ENCODE data around the gene LTBR.
"Not testable (repeated sequence)": the region's sequence is repeated elsewhere in the genome, so short reads cannot be mapped to it uniquely, and the experiment has no call there.

The LTBR gene

DNA sequence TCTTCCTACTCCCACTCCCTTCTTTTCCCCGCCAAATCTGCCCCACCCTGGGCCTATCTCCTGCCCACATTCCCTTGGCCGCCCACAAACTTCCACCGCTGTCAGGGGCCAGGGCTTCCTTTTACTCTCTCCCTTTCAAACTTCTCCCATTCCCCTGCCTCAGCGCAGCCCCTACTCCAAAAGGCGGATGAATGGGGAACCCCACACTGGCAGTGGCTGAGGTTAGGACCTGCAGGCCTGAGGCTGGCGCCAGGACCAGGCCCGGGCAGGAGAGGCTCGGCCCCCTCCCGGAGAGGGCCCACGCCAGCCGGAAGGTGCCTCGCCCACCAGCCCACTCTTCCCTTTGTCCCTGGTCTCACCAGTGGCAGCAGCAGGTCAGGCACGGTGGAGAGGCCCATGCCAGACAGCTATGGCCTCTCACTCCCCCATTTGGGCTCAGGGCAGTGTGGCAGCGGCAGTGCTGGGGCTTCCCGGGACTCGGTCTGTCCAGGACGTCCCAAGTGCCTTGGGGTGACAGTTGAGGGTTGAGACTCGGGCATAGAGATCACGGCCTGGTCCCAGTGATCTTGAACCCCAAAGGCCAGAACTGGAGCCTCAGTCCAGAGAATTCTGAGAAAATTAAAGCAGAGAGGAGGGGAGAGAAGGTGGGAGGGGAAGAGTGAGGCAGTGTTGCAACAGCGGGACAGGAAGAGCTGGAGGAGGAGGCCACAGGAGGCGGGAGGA is 42.4 kb upstream of the LTBR start, which contains the start of gene TNFRSF1A:
TNFRSF1A (minus strand) TSS at position 660 of the 723 bp plus-strand sequence; CDS start at position 398, 262 bp downstream.
- Histone ChIP-seq H3K4me3 (ENCODE audit: low read depth, low read length) (peak within 1 kb of the TSS; percentile 28), H3K36me3 (no peaks in the 10 kb centered on the region), H3K9me3 (peaks cover 3% of the 10 kb centered on the region; the same call in 1 of the 2 replicates), H3K27me3 (no peaks in the 10 kb centered on the region), H3K4me1 (peaks cover 22% of the 10 kb centered on the region)
- no peak for TF ChIP-seq CTCF (IDR thresholded peaks at IDR 0.05; ENCODE audit: low read depth, low read length)
- no peak for DNase-seq

GRCh38 chr12:6342140-6342889 is 41.6 kb upstream of the LTBR start:
- no peak for TF ChIP-seq CTCF (IDR thresholded peaks at IDR 0.05; ENCODE audit: low read depth, low read length)

GRCh38 chr12:6343518-6343917 is 40.4 kb upstream of the LTBR start:
- peaks cover 3% of the 10 kb centered on the region; the same call in 1 of the 2 replicates for H3K9me3 ChIP-seq
- DNase-seq = no peak
- H3K27me3 ChIP-seq = no peaks in the 10 kb centered on the region
- H3K4me3 ChIP-seq (ENCODE audit: low read depth, low read length) = no peak overlapping the region
- H3K4me1 ChIP-seq = peaks cover 9% of the 10 kb centered on the region
- no peak for TF ChIP-seq CTCF (IDR thresholded peaks at IDR 0.05; ENCODE audit: low read depth, low read length)
- H3K36me3 ChIP-seq = no peaks in the 10 kb centered on the region

More at GRCh38 chr12:6342140-6342889, 41.6 kb upstream of the LTBR start:
- H3K4me3 ChIP-seq (ENCODE audit: low read depth, low read length) = no peak overlapping the region
- H3K27me3 ChIP-seq = no peaks in the 10 kb centered on the region
- no peak for DNase-seq
- peaks cover 3% of the 10 kb centered on the region; the same call in 1 of the 2 replicates for H3K9me3 ChIP-seq
- H3K4me1 ChIP-seq = peaks cover 14% of the 10 kb centered on the region
- no peaks in the 10 kb centered on the region for H3K36me3 ChIP-seq

DNA sequence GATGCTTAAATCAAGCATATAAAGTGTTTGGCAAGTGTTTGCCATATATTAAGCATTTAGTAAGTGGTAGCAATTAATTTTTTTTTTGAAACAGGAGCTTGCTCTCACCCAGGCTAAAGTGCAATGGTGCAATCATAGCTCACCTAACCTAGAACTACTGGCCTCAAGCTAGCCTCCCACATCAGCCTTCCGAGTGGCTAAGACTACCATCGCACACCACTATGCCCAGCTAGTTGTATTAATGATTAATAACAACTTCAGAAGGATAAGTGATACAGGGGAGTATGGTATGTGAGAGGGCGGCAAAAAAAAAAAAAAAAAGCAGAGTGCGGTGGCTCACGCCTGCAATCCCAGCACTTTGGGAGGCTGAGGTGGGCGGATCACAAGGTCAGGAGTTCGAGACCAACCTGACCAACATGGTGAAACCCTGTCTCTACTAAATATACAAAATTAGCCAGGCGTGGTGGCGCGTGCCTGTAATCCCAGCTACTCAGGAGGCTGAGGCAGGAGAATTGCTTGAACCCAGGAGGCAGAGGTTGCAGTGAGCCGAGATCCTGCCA is 39.8 kb upstream of the LTBR start:
- H3K4me3 ChIP-seq (ENCODE audit: low read depth, low read length); H3K4me1 ChIP-seq; DNase-seq; H3K27me3 ChIP-seq; H3K9me3 ChIP-seq; H3K36me3 ChIP-seq: not testable (repeated sequence)

- Histone ChIP-seq H3K36me3 (no peaks in the 10 kb centered on the region), H3K4me1 (peaks cover 9% of the 10 kb centered on the region), H3K27me3 (no peaks in the 10 kb centered on the region), H3K4me3 (ENCODE audit: low read depth, low read length) (no peak overlapping the region), H3K9me3 (peaks cover 3% of the 10 kb centered on the region; the same call in 1 of the 2 replicates)
- TF ChIP-seq CTCF (IDR thresholded peaks at IDR 0.05; ENCODE audit: low read depth, low read length) = no peak
- no peak for DNase-seq
Measured at GRCh38 chr12:6345319-6346091, 38.5 kb upstream of the LTBR start.

DNA sequence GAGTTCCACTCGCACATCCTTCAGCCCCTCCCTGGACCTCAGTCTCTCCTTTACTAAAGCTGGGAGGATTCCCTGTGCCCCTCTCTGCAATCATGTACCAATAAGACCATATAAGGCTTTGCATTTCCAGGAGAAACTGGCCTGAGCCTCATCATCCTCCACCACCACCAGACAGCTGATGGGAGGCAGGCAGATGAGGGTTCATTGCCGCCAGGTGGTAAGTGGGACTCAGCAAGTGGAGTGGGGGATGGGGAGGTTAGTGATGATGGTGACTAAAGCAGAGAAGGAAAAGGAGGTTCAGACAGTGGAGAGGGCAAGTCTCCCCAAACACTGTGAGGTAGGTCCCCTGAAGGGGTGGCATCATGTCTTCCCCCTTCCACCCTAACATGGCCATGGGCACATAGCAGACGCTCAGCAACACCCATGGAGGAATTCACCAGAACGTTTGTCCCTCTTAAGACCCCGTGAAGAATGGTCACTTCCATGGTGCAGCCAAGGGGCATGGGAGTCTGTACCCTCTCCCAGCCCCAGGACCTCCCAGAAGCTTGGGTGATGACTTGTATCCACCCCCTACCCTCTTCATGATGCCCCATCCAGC is 37.6 kb upstream of the LTBR start:
- TF ChIP-seq CTCF (IDR thresholded peaks at IDR 0.05; ENCODE audit: low read depth, low read length) = no peak
- Histone ChIP-seq H3K36me3 (no peaks in the 10 kb centered on the region), H3K4me3 (ENCODE audit: low read depth, low read length) (no peak overlapping the region), H3K9me3 (peaks cover 3% of the 10 kb centered on the region; the same call in 1 of the 2 replicates), H3K4me1 (peaks cover 9% of the 10 kb centered on the region), H3K27me3 (no peaks in the 10 kb centered on the region)
- DNase-seq = no peak

Data from BE2C (cell line).